HG03196 (cell line): ENCODE data around the gene CLN3.
A peak's percentile ranks its signal among the peaks of the same experiment; 100 is the strongest.
"Not testable (repeated sequence)": the region's sequence is repeated elsewhere in the genome, so short reads cannot be mapped to it uniquely, and the experiment has no call there.

Experiments used
- ATAC-seq: cut with Tn5 transposase; IDR thresholded peaks from one replicate; pipeline ENCODE4 v1.9.1; 2021; ENCODE audit not compliant: unreplicated experiment

Gene CLN3

GRCh38 chr16:28495098-28495793 lies 3.4 kb upstream of the CLN3 start:
- ATAC-seq, result no peak

DNA sequence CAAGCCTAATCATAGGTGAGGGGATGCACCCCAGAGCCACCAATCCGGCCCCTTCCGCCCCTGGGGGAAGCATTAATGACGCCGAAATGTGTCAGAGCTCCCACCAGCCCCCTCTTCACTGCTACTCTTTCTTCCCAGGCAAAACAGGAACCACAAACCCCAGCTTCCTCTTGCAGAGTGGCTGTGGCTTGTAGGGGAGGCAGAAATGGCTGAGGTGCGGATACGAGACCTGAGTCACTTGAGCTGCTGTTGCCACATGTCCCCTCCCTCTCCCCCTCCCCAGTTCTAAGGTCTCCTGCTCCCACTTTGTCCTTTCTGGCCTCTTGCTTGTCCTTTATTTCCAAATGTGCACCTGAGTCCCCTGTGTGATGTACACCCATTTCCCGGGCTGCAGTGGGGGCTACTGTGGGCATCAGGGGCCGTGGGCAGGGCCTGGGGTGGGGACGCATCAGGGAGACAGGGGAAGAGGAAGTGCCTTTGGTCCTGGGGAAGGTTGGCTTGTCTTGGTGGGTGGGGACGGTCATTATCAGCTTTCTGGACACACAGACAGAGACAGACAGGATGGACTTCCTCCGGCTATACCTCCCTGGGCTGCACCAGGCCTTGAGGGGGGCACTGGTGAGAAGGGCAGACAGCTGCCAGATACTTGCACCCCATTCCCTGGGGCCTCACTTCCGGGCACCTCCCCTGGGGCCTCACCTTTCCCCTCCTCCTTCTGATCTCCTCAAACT lies 2.4 kb upstream of the CLN3 start, which contains the start of gene APOBR:
Gene APOBR, plus strand, starts transcription at position 523 of the 731 bp plus-strand sequence. Its CDS starts 39 bp downstream, at position 562.
- ATAC-seq, result no peak

DNA sequence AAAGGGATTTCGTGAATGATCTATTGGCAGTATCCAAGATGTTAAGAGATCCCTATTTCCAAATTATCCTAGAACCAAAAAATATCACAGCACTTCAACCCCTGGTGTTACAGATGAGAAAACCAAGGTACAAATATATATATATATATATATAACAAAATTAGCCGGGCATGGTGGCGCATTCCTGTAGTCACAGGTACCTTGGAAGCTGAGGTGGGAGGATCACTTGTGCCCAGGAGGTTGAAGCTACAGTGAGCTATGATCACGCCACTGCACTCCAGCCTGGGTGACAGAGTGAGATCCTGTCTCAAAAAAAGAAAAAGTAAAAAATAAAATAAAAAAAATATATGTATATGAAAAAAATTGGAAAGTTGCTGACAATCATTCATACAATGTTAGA lies 637 bp upstream of the CLN3 start:
- ATAC-seq, result no peak

- peak; percentile 12 for ATAC-seq
These were observed 474 bp downstream of the CLN3 start for GRCh38 chr16:28491230-28491969.

DNA sequence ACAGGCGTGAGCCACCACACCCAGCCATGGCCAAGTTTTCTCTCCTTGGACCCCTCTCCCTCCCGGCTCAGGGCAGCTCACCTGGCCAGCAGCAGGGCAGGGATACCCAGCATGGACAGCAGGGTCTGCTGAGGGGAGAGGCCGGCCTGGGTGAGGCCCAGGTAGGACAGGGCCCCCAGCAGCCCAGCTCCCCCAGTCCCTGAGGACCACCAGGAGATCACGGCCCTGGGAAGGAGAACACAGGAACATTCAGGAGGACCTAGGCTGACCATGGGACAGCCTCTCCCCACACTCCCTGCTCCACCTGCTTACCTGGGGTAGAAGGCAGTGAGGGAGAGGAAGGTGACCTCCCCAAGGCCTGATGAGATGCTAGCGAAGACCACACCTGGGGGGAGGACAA lies 5.6 kb downstream of the CLN3 start:
- ATAC-seq, result no peak

DNA sequence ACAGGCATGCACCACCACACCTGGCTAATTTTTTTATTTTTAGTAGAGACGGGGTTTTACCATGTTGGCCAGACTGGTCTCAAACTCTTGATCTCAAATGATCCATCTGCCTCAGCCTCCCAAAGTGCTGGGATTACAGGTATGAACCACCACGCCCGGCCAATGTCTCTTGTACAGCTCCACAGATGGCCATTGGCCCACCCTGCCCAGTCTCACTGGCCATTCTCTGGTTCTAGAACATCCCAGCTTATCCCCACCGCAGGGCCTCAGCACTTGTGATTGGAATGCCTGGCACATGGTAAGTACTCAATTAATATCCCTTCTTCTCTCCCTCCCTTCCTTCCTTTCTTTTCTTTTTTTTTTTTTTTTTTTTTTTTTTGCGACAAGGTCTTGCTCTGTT lies 8.5 kb downstream of the CLN3 start:
- ATAC-seq, result not testable (repeated sequence)

DNA sequence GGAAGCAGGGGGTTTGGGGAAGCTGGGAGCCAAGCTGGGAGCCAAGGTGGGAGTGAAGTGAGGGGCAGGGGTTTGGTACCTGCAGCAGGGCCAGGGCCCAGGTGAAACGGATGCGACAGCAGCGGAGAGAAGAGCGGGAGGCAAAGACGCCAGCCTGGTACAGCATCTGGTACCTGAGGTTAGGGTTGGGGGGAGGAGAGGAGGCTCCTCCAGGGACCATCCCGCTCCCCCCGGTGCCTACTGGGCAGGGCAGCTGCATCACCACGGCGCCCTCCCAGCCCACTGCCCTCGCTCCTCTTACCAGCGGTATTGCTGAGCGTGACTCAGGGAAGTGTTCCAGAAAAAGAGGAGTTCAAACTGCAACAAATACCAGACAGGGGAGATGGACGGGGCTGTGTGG lies 9.8 kb downstream of the CLN3 start:
- no peak for ATAC-seq

DNA sequence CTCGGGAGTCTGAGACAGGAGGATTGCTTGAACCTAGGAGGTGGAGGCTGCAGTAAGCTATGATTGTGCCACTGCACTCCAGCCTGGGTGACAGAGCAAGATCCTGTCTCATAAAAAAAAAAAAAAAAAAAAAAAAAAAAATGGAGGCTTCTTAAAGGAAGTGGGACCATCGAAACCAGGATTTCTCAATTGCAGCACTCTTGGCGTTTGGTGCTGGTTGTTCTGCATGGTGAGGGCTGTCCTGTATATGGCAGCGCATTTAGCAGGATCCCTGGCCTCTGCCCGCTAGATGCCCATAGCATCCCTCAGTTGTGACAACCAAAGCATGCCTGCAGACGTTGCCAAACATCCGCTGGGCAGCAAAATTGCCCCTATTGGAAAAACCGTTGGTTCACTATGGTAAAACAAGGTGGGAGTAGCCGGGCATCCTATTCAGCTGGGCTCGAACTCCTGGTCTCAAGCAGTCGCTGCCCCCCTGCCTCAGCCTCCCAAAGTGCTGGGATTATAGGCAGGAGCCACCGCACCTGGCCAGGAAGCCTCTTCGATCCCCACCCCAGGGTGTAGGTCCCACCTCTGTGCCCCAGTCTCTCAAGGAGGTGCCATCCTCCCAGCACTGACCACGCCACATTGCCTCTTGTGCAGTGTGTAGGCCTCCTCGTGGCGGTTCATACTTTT lies 13.2 kb downstream of the CLN3 start:
- ATAC-seq, result no peak

GRCh38 chr16:28477311-28477920 lies 14.5 kb downstream of the CLN3 start:
- ATAC-seq, result no peak

DNA sequence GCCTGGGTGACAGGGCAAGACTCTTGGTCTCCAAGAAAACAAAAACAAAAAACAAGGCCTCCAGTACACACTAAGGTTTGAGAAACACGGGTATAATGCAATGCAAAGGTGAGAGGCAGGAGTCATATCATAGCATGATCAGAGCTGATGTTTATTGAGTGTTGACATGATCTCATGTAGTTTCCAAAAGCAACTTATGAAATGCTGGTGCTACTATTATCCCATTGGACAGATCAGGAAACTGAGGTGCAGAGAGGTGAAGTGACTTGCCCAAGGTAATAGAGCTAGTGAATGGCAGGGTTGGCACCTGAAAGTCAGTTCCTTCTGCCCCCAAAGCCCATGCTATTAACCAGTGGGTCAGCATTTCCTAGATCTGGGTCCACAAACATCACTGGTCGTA lies 16.7 kb downstream of the CLN3 start:
- ATAC-seq, result no peak

- ATAC-seq, result no peak
These were observed 18.1 kb downstream of the CLN3 start for GRCh38 chr16:28473714-28474265.

- not testable (repeated sequence) for ATAC-seq
These were observed 44.8 kb downstream of the CLN3 start for GRCh38 chr16:28447081-28447480.

DNA sequence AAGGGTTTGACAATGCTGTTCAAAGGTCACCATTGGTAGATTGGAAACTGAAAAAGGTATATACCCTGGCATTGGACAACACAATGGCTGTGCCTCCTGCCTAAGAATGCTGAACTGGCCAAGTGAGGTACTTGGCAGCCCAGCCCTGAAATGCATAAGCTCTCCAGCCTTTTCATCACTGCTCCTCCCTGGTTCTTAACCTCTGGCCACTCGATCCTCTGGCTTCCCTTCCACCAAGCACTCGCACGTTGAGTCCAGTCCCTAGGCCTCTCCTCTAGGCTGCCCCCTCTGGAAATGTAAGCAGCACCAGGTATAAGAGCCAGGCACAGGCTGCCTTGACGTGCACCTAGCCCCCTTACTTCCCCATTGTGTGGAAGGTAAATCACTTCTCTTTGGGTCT lies 45.5 kb downstream of the CLN3 start:
- ATAC-seq, result not testable (repeated sequence)

DNA sequence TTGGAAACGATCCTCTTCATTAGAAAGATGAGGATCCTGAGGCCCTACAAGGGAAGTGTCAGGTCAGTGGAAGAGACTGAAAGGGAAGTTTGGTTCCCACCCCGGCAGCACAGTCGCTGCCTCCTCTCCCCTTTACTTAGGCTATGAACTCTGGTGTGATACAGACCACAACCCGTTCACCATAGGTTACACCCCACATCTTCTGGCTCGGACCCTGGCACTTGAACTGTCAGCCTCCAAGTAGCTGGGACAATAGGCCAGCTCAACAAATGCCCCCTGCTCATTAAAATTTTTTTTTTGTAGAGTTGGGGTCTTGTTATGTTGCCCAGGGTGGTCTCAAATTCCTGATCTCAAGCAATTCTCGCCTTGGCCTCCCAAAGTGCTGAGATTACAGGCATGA lies 47.9 kb downstream of the CLN3 start:
- not testable (repeated sequence) for ATAC-seq

- not testable (repeated sequence) for ATAC-seq
These were observed 53.0 kb downstream of the CLN3 start for GRCh38 chr16:28438899-28439298.

DNA sequence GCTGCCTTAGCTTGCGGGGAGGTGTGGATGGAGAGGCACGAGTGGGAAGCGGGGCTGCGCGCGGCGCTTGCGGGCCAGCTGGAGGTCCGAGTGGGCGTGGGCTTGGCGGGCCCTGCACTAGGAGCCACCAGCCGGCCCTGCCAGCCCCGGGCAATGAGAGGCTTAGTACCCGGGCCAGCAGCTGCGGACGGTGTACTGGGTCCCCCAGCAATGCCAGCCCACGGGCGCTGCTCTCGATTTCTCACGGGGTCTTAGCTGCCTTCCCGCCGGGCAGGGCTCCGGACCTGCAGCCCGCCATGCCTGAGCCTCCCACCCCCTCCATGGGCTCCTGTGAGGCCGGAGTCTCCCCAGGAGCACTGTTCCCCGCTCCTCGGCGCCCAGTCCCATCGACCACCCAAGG lies 56.5 kb downstream of the CLN3 start:
- not testable (repeated sequence) for ATAC-seq
